ENCODE measurements around the gene ITGA4.
"Not testable (repeated sequence)": the region's sequence is repeated elsewhere in the genome, so short reads cannot be mapped to it uniquely, and the experiment has no call there.

Gene ITGA4

DNA sequence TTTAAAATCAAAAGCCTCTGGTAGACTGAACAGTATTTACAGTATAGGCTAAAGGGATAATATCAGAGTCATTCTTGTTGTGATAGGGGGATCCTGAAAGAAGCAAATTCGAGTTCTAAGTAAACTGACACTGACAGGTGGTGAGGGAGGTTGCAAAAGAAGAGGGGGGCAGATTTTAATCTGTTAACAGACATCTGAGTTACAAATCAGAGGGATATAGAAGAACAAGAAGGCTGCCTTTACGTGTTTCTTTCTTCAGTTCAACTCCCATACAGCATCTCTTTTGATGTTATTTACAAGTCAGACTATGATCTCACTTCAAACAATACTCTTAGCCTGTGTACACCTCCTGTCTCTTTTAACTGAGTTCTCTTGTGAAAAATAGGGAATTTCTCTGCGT lies 16.3 kb upstream of the ITGA4 start:
- TF ChIP-seq, protein P1, sequence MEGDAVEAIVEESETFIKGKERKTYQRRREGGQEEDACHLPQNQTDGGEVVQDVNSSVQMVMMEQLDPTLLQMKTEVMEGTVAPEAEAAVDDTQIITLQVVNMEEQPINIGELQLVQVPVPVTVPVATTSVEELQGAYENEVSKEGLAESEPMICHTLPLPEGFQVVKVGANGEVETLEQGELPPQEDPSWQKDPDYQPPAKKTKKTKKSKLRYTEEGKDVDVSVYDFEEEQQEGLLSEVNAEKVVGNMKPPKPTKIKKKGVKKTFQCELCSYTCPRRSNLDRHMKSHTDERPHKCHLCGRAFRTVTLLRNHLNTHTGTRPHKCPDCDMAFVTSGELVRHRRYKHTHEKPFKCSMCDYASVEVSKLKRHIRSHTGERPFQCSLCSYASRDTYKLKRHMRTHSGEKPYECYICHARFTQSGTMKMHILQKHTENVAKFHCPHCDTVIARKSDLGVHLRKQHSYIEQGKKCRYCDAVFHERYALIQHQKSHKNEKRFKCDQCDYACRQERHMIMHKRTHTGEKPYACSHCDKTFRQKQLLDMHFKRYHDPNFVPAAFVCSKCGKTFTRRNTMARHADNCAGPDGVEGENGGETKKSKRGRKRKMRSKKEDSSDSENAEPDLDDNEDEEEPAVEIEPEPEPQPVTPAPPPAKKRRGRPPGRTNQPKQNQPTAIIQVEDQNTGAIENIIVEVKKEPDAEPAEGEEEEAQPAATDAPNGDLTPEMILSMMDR (IDR thresholded peaks at IDR 0.05; ENCODE audit: borderline replicate concordance, control extremely low read depth, extremely low read depth, insufficient read depth, missing control alignments) = no peak
- no peak for DNase-seq (ENCODE audit: low spot score)
- in situ Hi-C loops (cut with MboI; ENCODE audit: low sequenced_read_pairs, unreplicated experiment) = no loop called here

DNA sequence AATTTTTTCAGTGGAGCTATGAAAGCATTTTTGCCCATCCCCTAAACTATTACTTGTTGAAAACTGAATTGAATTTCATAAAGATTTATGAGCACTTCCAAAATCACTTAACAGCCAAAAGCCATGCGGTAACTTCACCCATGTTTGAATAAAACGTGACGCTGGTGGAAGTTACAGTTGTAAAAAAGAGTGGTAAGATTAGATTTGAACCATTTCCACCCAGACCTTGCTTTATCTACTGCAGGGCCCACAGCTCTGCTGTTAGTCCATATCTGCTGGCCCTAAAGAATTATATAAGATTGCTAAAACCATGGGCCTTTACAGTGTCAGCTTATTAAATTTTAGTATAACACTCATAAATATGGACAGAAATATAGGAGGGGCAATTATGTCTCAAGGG lies 15.5 kb upstream of the ITGA4 start:
- DNase-seq (ENCODE audit: low spot score) = no peak
- TF ChIP-seq, protein P1 (IDR thresholded peaks at IDR 0.05; ENCODE audit: borderline replicate concordance, control extremely low read depth, extremely low read depth, insufficient read depth, missing control alignments) = no peak
- in situ Hi-C loops (cut with MboI; ENCODE audit: low sequenced_read_pairs, unreplicated experiment) = no loop called here

DNA sequence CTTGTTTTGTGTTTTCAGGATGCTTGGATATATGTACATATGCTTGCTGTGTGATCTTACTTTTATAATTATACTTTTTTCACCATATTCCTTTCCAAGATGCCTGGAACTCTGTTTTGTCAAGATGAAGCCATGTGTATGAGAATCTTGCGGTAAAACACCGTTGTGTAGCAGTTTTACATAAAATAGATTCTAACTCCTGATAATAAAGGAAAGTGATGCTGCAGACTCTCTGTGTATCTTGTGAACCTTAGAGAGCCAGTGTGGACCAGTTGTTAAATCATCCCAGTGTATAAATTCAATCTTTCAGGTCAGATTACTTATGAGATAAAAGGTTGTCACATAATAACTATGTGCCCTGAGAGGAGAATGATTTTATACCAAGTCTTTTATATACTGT lies 12.5 kb upstream of the ITGA4 start:
- in situ Hi-C loops (cut with MboI; ENCODE audit: low sequenced_read_pairs, unreplicated experiment) = no loop called here

DNA sequence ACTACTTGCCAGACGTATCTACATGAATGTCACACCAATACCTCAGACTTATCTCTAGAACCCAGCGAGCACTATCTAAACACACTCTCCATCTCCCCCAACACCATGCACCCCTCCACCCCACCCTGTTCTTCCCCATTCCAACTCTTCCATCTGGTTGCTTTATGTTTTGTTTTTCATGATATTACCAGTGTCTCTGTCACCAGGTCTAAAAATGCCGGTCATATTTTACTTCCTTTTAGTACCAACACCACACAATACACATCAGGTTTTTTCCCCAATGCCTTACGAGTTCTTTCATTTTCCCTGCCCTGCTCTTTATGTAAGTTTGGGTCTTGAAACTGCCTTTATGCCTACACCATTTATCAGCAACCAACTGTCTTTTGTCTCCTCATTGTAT lies 10.2 kb upstream of the ITGA4 start:
- in situ Hi-C loops (cut with MboI; ENCODE audit: low sequenced_read_pairs, unreplicated experiment) = no loop called here
- TF ChIP-seq, protein P1 (IDR thresholded peaks at IDR 0.05; ENCODE audit: borderline replicate concordance, control extremely low read depth, extremely low read depth, insufficient read depth, missing control alignments) = no peak
- no peak for DNase-seq (ENCODE audit: low spot score)

More for the DNA sequence above, 12.5 kb upstream of the ITGA4 start:
- TF ChIP-seq, protein P1 (IDR thresholded peaks at IDR 0.05; ENCODE audit: borderline replicate concordance, control extremely low read depth, extremely low read depth, insufficient read depth, missing control alignments) = no peak
- DNase-seq (ENCODE audit: low spot score) = no peak

DNA sequence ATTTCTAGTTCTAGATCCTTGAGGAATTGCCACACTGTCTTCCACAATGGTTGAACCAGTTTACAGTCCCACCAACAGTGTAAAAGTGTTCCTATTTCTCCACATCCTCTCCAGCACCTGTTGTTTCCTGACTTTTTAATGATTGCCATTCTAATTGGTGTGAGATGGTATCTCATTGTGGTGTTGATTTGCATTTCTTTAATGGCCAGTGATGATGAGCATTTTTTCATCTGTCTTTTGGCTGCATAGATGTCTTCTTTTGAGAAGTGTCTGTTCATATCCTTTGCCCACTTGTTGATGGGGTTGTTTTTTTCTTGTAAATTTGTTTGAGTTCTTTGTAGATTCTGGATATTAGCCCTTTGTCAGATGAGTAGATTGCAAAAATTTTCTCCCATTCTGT lies 7.9 kb upstream of the ITGA4 start:
- in situ Hi-C loops (cut with MboI; ENCODE audit: low sequenced_read_pairs, unreplicated experiment); DNase-seq (ENCODE audit: low spot score): not testable (repeated sequence)

DNA sequence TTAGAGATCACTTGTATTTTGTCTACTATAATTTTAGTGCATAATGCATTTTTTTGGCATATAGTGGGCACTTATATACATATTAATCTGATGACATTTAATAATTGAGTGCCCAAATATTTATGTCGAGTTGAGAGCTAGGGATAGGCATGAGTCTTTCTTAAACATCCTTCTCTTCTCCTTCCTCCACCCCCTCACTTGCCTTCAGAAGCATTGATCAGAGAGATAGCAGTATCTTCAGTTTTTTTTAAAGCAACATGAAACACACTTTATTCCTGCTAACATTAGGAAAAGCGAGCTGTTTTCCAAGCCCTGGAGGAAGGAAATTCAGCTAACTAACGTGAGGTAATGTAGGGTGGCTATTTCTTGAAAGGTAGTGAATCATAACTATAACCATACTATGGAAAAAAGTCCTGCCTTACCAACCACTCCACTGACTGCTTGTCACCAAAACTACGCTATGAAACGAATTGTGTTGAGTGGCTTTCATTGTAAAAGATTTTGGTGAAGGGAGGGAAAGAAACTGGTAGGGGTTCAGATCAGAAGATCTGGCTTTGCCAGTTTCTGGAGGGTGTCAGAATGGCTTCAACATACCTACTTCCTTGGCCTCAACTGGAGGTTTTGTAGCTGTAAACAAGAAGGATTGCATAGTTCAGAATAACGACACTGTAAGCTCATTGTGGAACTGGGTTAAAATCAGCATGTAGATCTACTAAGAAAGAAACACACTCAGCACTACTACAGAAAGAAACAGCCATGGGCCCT lies 2.3 kb upstream of the ITGA4 start:
- TF ChIP-seq, protein P1 (IDR thresholded peaks at IDR 0.05; ENCODE audit: borderline replicate concordance, control extremely low read depth, extremely low read depth, insufficient read depth, missing control alignments) = no peak
- in situ Hi-C loops (cut with MboI; ENCODE audit: low sequenced_read_pairs, unreplicated experiment) = loop anchor here (5.0 kb wide), 2 partner anchors 148 to 348 kb away; no protein-coding TSS in a partner anchor
- no peak for DNase-seq (ENCODE audit: low spot score)

DNA sequence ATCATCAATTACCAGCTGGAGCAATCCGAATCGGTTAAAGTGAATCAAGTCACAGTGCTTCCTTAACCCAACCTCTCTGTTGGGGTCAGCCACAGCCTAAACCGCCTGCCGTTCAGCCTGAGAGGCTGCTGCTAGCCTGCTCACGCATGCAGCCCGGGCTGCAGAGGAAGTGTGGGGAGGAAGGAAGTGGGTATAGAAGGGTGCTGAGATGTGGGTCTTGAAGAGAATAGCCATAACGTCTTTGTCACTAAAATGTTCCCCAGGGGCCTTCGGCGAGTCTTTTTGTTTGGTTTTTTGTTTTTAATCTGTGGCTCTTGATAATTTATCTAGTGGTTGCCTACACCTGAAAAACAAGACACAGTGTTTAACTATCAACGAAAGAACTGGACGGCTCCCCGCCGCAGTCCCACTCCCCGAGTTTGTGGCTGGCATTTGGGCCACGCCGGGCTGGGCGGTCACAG lies 496 bp upstream of the ITGA4 start:
- TF ChIP-seq, protein P1 (IDR thresholded peaks at IDR 0.05; ENCODE audit: borderline replicate concordance, control extremely low read depth, extremely low read depth, insufficient read depth, missing control alignments) = no peak
- in situ Hi-C loops (cut with MboI; ENCODE audit: low sequenced_read_pairs, unreplicated experiment) = loop anchor here (5.0 kb wide), 2 partner anchors 149 to 349 kb away; no protein-coding TSS in a partner anchor
- DNase-seq (ENCODE audit: low spot score) = peak; percentile 56

Data from GM13976 (cell line).